Measurements from ENCODE around the gene ZFC3H1.
"Not testable (repeated sequence)": the region's sequence is repeated elsewhere in the genome, so short reads cannot be mapped to it uniquely, and the experiment has no call there.

Gene ZFC3H1

GRCh38 chr12:71576496-71576895 lies 87.2 kb downstream of the ZFC3H1 start:
- no peak for DNase-seq (ENCODE audit: low read depth in 2 of 2)

- DNase-seq (ENCODE audit: low read depth in 2 of 2) = not testable (repeated sequence)
Observed at GRCh38 chr12:71569885-71570284, 93.8 kb downstream of the ZFC3H1 start.

- DNase-seq (ENCODE audit: low read depth in 2 of 2) = no peak
Observed at GRCh38 chr12:71567537-71567936, 96.1 kb downstream of the ZFC3H1 start.

- DNase-seq (ENCODE audit: low read depth in 2 of 2) = no peak
Observed at GRCh38 chr12:71566655-71567054, 97.0 kb downstream of the ZFC3H1 start.

GRCh38 chr12:71565535-71565934 lies 98.1 kb downstream of the ZFC3H1 start:
- DNase-seq (ENCODE audit: low read depth in 2 of 2) = no peak

- DNase-seq (ENCODE audit: low read depth in 2 of 2) = no peak
Observed at GRCh38 chr12:71562676-71563595, 100.7 kb downstream of the ZFC3H1 start.
